H9 (cell line): ENCODE data around the gene FHIT. TPM values are rescaled to one million over a fixed set of nuclear protein-coding genes. Genes with fewer than 3 reads are reported as not detected.
A peak's percentile ranks its signal among the peaks of the same experiment; 100 is the strongest.

ENCODE experiments used
- DNase-seq: peaks from one replicate; pipeline ENCODE4 v3.0.0-alpha.2; 2017
- H2AFZ ChIP-seq: one replicate; pipeline ENCODE4 v1.6.1; 2013; ENCODE audit warnings: mild to moderate bottlenecking, low read length, control low read depth, moderate library complexity
- H2AK5ac ChIP-seq: 2 replicates; pipeline ENCODE4 v1.6.1; 2013; ENCODE audit warnings: low read length, control low read depth, mixed read lengths; ENCODE audit not compliant: insufficient read length
- H2BK120ac ChIP-seq: one replicate; pipeline ENCODE4 v1.6.1; 2013; ENCODE audit warnings: low read depth, mild to moderate bottlenecking, low read length, control low read depth, inconsistent platforms; ENCODE audit not compliant: poor library complexity, severe bottlenecking
- H2BK12ac ChIP-seq: 2 replicates; pipeline ENCODE4 v1.6.1; 2013; ENCODE audit warnings: low read length, control low read depth, mixed read lengths, low read depth; ENCODE audit not compliant: insufficient read length
- H2BK15ac ChIP-seq: 2 replicates; pipeline ENCODE4 v1.6.1; 2013; ENCODE audit warnings: low read depth, low read length, control low read depth
- H2BK20ac ChIP-seq: one replicate; pipeline ENCODE4 v1.6.1; 2013; ENCODE audit warnings: low read depth, mild to moderate bottlenecking, low read length, control low read depth, inconsistent platforms; ENCODE audit not compliant: poor library complexity, severe bottlenecking
- H2BK5ac ChIP-seq: 2 replicates; pipeline ENCODE4 v1.6.1; 2013; ENCODE audit warnings: low read length, control low read depth, mixed read lengths; ENCODE audit not compliant: insufficient read length
- H3K14ac ChIP-seq: 2 replicates; pipeline ENCODE4 v1.6.1; 2013; ENCODE audit warnings: low read length, control low read depth; ENCODE audit not compliant: insufficient read depth
- H3K18ac ChIP-seq: 2 replicates; pipeline ENCODE4 v1.6.1; 2013; ENCODE audit warnings: low read depth, mild to moderate bottlenecking, mixed read lengths, low read length, control low read depth; ENCODE audit not compliant: insufficient read length
- H3K23ac ChIP-seq: 2 replicates; pipeline ENCODE4 v1.6.1; 2013; ENCODE audit warnings: low read length, control low read depth, mixed read lengths, low read depth; ENCODE audit not compliant: insufficient read length
- H3K23me2 ChIP-seq: 2 replicates; pipeline ENCODE4 v1.6.1; 2013; ENCODE audit warnings: low read depth, mild to moderate bottlenecking, mixed read lengths, low read length, control low read depth; ENCODE audit not compliant: insufficient read length, poor library complexity, severe bottlenecking
- H3K27ac ChIP-seq: 2 replicates; pipeline ENCODE4 v1.5.1; 2013; ENCODE audit warnings: low read length, control low read depth, mixed read lengths, low read depth; ENCODE audit not compliant: insufficient read length
- H3K27me3 ChIP-seq: 2 replicates; pipeline ENCODE4 v1.6.1; 2013; ENCODE audit warnings: low read length, control low read depth, inconsistent platforms; ENCODE audit not compliant: insufficient read depth
- H3K4ac ChIP-seq: 2 replicates; pipeline ENCODE4 v1.6.1; 2013; ENCODE audit warnings: low read depth, mild to moderate bottlenecking, control low read depth, inconsistent platforms, low read length, moderate library complexity
- H3K4me1 ChIP-seq: 2 replicates; pipeline ENCODE4 v1.6.1; 2013; ENCODE audit warnings: low read length, control low read depth, inconsistent platforms; ENCODE audit not compliant: insufficient read depth
- H3K4me2 ChIP-seq: 2 replicates; pipeline ENCODE4 v1.6.1; 2013; ENCODE audit warnings: low read length, control low read depth, mixed read lengths; ENCODE audit not compliant: insufficient read length, insufficient read depth
- H3K56ac ChIP-seq: 2 replicates; pipeline ENCODE4 v1.6.1; 2013; ENCODE audit warnings: low read depth, mild to moderate bottlenecking, mixed read lengths, low read length, control low read depth; ENCODE audit not compliant: insufficient read length
- H3K79me1 ChIP-seq: 2 replicates; pipeline ENCODE4 v1.6.1; 2013; ENCODE audit warnings: low read depth, mild to moderate bottlenecking, moderate library complexity, low read length, control low read depth, inconsistent platforms; ENCODE audit not compliant: insufficient read depth, poor library complexity, severe bottlenecking
- H3K79me2 ChIP-seq: 2 replicates; pipeline ENCODE4 v1.6.1; 2013; ENCODE audit warnings: low read length, control low read depth, inconsistent platforms; ENCODE audit not compliant: insufficient read depth
- H3K9ac ChIP-seq: 2 replicates; pipeline ENCODE4 v1.6.1; 2013; ENCODE audit warnings: low read length, control low read depth, mixed read lengths; ENCODE audit not compliant: insufficient read length; ENCODE audit errors: extremely low read depth
- H3K9me3 ChIP-seq: one replicate; pipeline ENCODE4 v1.6.1; 2013; ENCODE audit warnings: low read depth, low read length, inconsistent platforms; ENCODE audit not compliant: control insufficient read depth
- H3T11ph ChIP-seq: one replicate; pipeline ENCODE4 v1.6.1; 2013; ENCODE audit warnings: mild to moderate bottlenecking, low read length, control low read depth, inconsistent platforms
- H4K20me1 ChIP-seq: one replicate; pipeline ENCODE4 v1.6.1; 2013; ENCODE audit not compliant: control insufficient read depth, insufficient read length, insufficient read depth
- H4K5ac ChIP-seq: 2 replicates; pipeline ENCODE4 v1.6.1; 2013; ENCODE audit warnings: low read depth, mild to moderate bottlenecking, mixed read lengths, low read length, control low read depth; ENCODE audit not compliant: insufficient read length
- H4K8ac ChIP-seq: replicated peaks from 2 replicates; pipeline ENCODE4 v1.6.1; 2013; ENCODE audit warnings: low read length, control low read depth, mixed read lengths, low read depth; ENCODE audit not compliant: insufficient read length
- H4K91ac ChIP-seq: 2 replicates; pipeline ENCODE4 v1.6.1; 2013; ENCODE audit warnings: low read depth, mild to moderate bottlenecking, moderate library complexity, mixed read lengths, low read length, control low read depth; ENCODE audit not compliant: insufficient read length
- H3K27ac Mint-ChIP-seq, 3 experiments: 2 replicates in 2 of 3; 3 replicates in 1 of 3; pipeline ENCODE4 v1.8.0; 2020 to 2021; ENCODE audit warnings: mixed read lengths in 3 of 3, mild to moderate bottlenecking in 1 of 3, moderate library complexity in 1 of 3
- H3K27me3 Mint-ChIP-seq: 2 replicates; pipeline ENCODE4 v1.8.0; 2021; ENCODE audit warnings: low read depth, mild to moderate bottlenecking, moderate library complexity, mixed read lengths
- H3K36me3 Mint-ChIP-seq, 3 experiments: 2 replicates in 2 of 3; 3 replicates in 1 of 3; pipeline ENCODE4 v1.8.0; 2020 to 2021; ENCODE audit warnings: low read depth in 3 of 3, mixed read lengths in 3 of 3; ENCODE audit not compliant: insufficient read depth in 1 of 3
- H3K4me1 Mint-ChIP-seq, 2 experiments: 2 replicates each; pipeline ENCODE4 v1.8.0; 2020; ENCODE audit warnings: mixed read lengths in 2 of 2
- H3K4me3 Mint-ChIP-seq, 2 experiments: 2 replicates in 1 of 2; 3 replicates in 1 of 2; pipeline ENCODE4 v1.8.0; 2020 to 2021; ENCODE audit warnings: mild to moderate bottlenecking in 2 of 2, mixed read lengths in 2 of 2, moderate library complexity in 1 of 2
- H3K9me3 Mint-ChIP-seq, 2 experiments: 2 replicates in 1 of 2; 3 replicates in 1 of 2; pipeline ENCODE4 v1.8.0; 2020; ENCODE audit warnings: mild to moderate bottlenecking in 2 of 2, mixed read lengths in 2 of 2, moderate library complexity in 1 of 2
- CTCF ChIP-seq: fragments of 200-600 bp; sonication (generic); conservative IDR thresholded peaks from 3 replicates; pipeline ENCODE4 v1.8.0; 2021; ENCODE audit warnings: antibody characterized with exemption, mild to moderate bottlenecking
- WGBS: extraction: QIAGEN DNeasy Blood & Tissue Kit; methylation state at CpG from one replicate; pipeline ENCODE4 v1.1.7; 2013; ENCODE audit warnings: missing lambda C conversion rate, low lambda C conversion rate, mixed read lengths; ENCODE audit not compliant: insufficient read length; ENCODE audit errors: extremely low coverage; 5-methylcytosine and 5-hydroxymethylcytosine counted together
- total RNA-seq: library from RNA; stranded (reverse); gene quantifications from 2 replicates; pipeline ENCODE4 v1.2.1, GENCODE V29; 2021

The FHIT gene
- total RNA-seq, 1 experiment from 2014 or later = 3.0 TPM

- Histone ChIP-seq H3T11ph (no peak overlapping the region), H2BK15ac (no peak overlapping the region), H3K79me2 (0 out of 2 replicates have a peak, but pooled peaks cover 2% of the 10 kb centered on the region), H3K9ac (no peak overlapping the region), H3K23ac (no peak overlapping the region), H2AFZ (no peak overlapping the region), H3K23me2 (no peaks in the 10 kb centered on the region), H2BK120ac (no peak overlapping the region), H4K5ac (no peak overlapping the region), H2BK20ac (no peak overlapping the region), H3K4ac (no peak overlapping the region), H3K79me1 (no peaks in the 10 kb centered on the region), H4K91ac (no peak overlapping the region), H3K27me3 (no peaks in the 10 kb centered on the region), H2AK5ac (no peak overlapping the region), H4K8ac (no peak overlapping the region), H3K27ac (no peak overlapping the region), H3K4me1 (no peaks in the 10 kb centered on the region; the same call in 1 of the 2 replicates), H3K9me3 (no peaks in the 10 kb centered on the region), H4K20me1 (no peaks in the 10 kb centered on the region), H2BK5ac (no peak overlapping the region), H3K18ac (no peak overlapping the region), H3K14ac (no peak overlapping the region), H3K56ac (no peak overlapping the region), H3K4me2 (no peak overlapping the region), H2BK12ac (no peak overlapping the region)
- no peak for DNase-seq
- H3K4me1 Mint-ChIP-seq = peaks cover 10 to 13% of the 10 kb centered on the region in 2 experiments
- H3K27ac Mint-ChIP-seq = no peak overlapping the region
- no peaks in the 10 kb centered on the region for H3K27me3 Mint-ChIP-seq
- no peaks in the 10 kb centered on the region for H3K36me3 Mint-ChIP-seq
- H3K9me3 Mint-ChIP-seq = no peaks in the 10 kb centered on the region; a peak in 1 of 5 replicates
- no CpG with 5 or more reads among the region's 2 CpGs for WGBS
- H3K4me3 Mint-ChIP-seq = no peak overlapping the region
- TF ChIP-seq CTCF = peak; percentile 41
These were observed 826.3 kb downstream of the FHIT start for GRCh38 chr3:60424942-60425341.
